Spleen (tissue), 11 donors: Measurements from ENCODE around the gene AP1M1. TPM values are rescaled to one million over a fixed set of nuclear protein-coding genes. Genes with fewer than 3 reads are reported as not detected.

Experiments used
- DNase-seq: peaks from one replicate; pipeline ENCODE4 v3.0.0-alpha.2; 2020
- H3K27ac ChIP-seq, 8 donors: fragments of 200-600 bp; sonication (generic) in 7 of 8; 1 replicate in 4 of 8; 2 replicates in 4 of 8; pipeline versions ENCODE4 v1.5.0 to v1.8.0; 2016 to 2021; ENCODE audit warnings: inconsistent platforms in 4 of 8, mild to moderate bottlenecking in 4 of 8, moderate library complexity in 1 of 8
- H3K27me3 ChIP-seq, 7 donors: fragments of 200-600 bp; sonication (generic) in 6 of 7; replicated peaks in 1 of 7; 1 replicate in 4 of 7; 2 replicates in 3 of 7; pipeline versions ENCODE4 v1.5.0 to v1.8.0; 2016 to 2021; ENCODE audit warnings: inconsistent platforms in 3 of 7, mild to moderate bottlenecking in 1 of 7
- H3K36me3 ChIP-seq, 6 donors: fragments of 200-600 bp; sonication (generic) in 5 of 6; 1 replicate in 4 of 6; 2 replicates in 2 of 6; pipeline versions ENCODE4 v1.5.0 to v1.8.0; 2016 to 2021; ENCODE audit warnings: inconsistent platforms in 2 of 6
- H3K4me1 ChIP-seq, 6 donors: fragments of 200-600 bp; sonication (generic) in 5 of 6; 1 replicate in 3 of 6; 2 replicates in 3 of 6; pipeline versions ENCODE4 v1.5.0 to v1.8.0; 2016 to 2021; ENCODE audit warnings: inconsistent platforms in 3 of 6
- H3K4me3 ChIP-seq, 8 donors: fragments of 200-600 bp; sonication (generic) in 7 of 8; 1 replicate in 4 of 8; 2 replicates in 4 of 8; pipeline versions ENCODE4 v1.5.0 to v1.8.0; 2016 to 2021; ENCODE audit warnings: inconsistent platforms in 4 of 8, mild to moderate bottlenecking in 4 of 8, moderate library complexity in 2 of 8
- H3K9me3 ChIP-seq, 8 donors: fragments of 200-600 bp; sonication (generic) in 7 of 8; 1 replicate in 4 of 8; 2 replicates in 4 of 8; pipeline versions ENCODE4 v1.5.0 to v1.8.0; 2016 to 2021; ENCODE audit warnings: inconsistent platforms in 4 of 8
- POLR2A ChIP-seq, 3 donors: fragments of 450-650 bp; IDR thresholded peaks; one replicate each; pipeline ENCODE4 v1.5.1; 2017; ENCODE audit warnings: antibody characterized with exemption in 3 of 3, mild to moderate bottlenecking in 1 of 3
- POLR2AphosphoS5 ChIP-seq, 3 donors: sonication (generic); formaldehyde crosslinking; IDR thresholded peaks; one replicate each; pipeline ENCODE4 v1.5.1; 2017; ENCODE audit warnings: antibody characterized with exemption in 3 of 3
- WGBS, 5 donors: extraction: QIAGEN DNeasy Blood & Tissue Kit in 3 of 5; methylation state at CpG; one replicate each; pipeline versions ENCODE4 v1.1.5 to v1.1.7; 2013 to 2018; 5-methylcytosine and 5-hydroxymethylcytosine counted together
- intact Hi-C: fragments of 100-400 bp; cut with DNase I; formaldehyde crosslinking; loops from one replicate; pipeline ENCODE4 v1.15.0; 2023; ENCODE audit warnings: low total_unique reads
- polyA plus RNA-seq, 3 donors: library from polyadenylated mRNA; stranded (reverse); fragments of 200-250 nt; gene quantifications; one replicate each; pipeline ENCODE4 v1.2.1, GENCODE V29; 2013
- total RNA-seq, 7 donors: library from RNA; depleted of rRNA in 3 of 7; stranded (reverse); fragments of >200 nt in 3 of 7; fragmentation: NEBNext Ultra II Directional in 4 of 7; extraction: Animal tissue kit (Norgen Biotek cat#: 25700) in 4 of 7; gene quantifications; one replicate each; pipeline versions ENCODE4 v1.1.0 to v1.2.1, GENCODE V29; 2016 to 2021
- TF ChIP-seq, protein P1 (sequence below), 11 experiments: fragments of 200-600 bp in 7 of 11; fragments of 450-650 bp in 4 of 11; sonication (generic) in 4 of 11; IDR thresholded peaks in 8 of 11; conservative IDR thresholded peaks in 3 of 11; 1 replicate in 7 of 11; 2 replicates in 4 of 11; pipeline versions ENCODE4 v1.4.0 to v1.8.0; 2016 to 2021; ENCODE audit warnings: antibody characterized with exemption in 11 of 11, inconsistent platforms in 4 of 11, mild to moderate bottlenecking in 1 of 11
- donor health status: healthy with polysubstance abuse.
- donor health status: DM: no; HTN: no; CAD: no; lungs with moderate emphysema.
- donor health status: DM: no; HTN: no; CAD: no.
- donor health status: Bipolar disorder and iron deficiency.
- donor health status: healthy.
- donor health status: DM: no; HTN: no; CAD: no.
- donor health status: DM: yes; HTN: yes; CAD: no.

Gene AP1M1
- total and polyA plus RNA-seq, 10 donors, result 27.9 to 82.8 (median 60.5) TPM

DNA sequence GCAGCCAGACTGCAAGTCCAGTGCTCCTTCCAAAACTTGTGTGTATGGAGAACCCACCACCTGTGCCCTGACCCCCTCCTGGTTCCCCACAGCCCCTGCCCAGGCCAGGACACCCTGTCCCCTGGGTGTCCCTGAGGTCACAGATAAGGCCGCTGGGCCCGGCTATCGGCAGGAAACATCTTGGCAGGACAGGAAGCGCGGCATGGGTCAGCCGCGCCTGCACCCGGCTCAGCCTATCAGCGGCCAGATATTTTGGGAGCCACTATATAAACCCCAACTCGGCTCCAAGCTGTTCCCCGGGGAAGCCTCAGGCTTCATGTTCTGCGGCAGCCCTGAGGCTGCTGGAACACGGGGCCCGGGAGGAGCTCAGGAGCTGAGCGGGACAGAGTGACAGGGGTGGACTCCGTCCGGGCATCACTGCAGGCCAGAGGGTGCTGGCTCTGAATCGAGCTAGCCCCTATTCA lies 60.8 kb downstream of the AP1M1 start:
- Histone ChIP-seq H3K27me3 (no peaks in the 10 kb centered on the region), H3K9me3 (no peaks in the 10 kb centered on the region), H3K4me1 (peaks cover 48 to 95% (median 77%) of the 10 kb centered on the region in 6 donors), H3K4me3 (peak overlapping the region in 2 of 8 donors; percentile 9 to 23), H3K36me3 (no peaks in the 10 kb centered on the region), H3K27ac (peak overlapping the region; percentile 58 to 88 (median 83))
- TF ChIP-seq POLR2A (IDR thresholded peaks at IDR 0.05), result no peak
- TF ChIP-seq, protein P1, sequence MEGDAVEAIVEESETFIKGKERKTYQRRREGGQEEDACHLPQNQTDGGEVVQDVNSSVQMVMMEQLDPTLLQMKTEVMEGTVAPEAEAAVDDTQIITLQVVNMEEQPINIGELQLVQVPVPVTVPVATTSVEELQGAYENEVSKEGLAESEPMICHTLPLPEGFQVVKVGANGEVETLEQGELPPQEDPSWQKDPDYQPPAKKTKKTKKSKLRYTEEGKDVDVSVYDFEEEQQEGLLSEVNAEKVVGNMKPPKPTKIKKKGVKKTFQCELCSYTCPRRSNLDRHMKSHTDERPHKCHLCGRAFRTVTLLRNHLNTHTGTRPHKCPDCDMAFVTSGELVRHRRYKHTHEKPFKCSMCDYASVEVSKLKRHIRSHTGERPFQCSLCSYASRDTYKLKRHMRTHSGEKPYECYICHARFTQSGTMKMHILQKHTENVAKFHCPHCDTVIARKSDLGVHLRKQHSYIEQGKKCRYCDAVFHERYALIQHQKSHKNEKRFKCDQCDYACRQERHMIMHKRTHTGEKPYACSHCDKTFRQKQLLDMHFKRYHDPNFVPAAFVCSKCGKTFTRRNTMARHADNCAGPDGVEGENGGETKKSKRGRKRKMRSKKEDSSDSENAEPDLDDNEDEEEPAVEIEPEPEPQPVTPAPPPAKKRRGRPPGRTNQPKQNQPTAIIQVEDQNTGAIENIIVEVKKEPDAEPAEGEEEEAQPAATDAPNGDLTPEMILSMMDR (IDR thresholded peaks at IDR 0.05 in 8 of 11, conservative IDR thresholded peaks at IDR 0.05 in 3 of 11), result no peak
- peak; percentile 94 to 96 (median 95) for TF ChIP-seq POLR2AphosphoS5 (IDR thresholded peaks at IDR 0.05)
- DNase-seq, result peak; percentile 87
- intact Hi-C loops, result no loop called here
- WGBS, 5 donors, result 17 to 33% (median 22%) methylated on average over 11 to 18 of the region's 18 CpGs

DNA sequence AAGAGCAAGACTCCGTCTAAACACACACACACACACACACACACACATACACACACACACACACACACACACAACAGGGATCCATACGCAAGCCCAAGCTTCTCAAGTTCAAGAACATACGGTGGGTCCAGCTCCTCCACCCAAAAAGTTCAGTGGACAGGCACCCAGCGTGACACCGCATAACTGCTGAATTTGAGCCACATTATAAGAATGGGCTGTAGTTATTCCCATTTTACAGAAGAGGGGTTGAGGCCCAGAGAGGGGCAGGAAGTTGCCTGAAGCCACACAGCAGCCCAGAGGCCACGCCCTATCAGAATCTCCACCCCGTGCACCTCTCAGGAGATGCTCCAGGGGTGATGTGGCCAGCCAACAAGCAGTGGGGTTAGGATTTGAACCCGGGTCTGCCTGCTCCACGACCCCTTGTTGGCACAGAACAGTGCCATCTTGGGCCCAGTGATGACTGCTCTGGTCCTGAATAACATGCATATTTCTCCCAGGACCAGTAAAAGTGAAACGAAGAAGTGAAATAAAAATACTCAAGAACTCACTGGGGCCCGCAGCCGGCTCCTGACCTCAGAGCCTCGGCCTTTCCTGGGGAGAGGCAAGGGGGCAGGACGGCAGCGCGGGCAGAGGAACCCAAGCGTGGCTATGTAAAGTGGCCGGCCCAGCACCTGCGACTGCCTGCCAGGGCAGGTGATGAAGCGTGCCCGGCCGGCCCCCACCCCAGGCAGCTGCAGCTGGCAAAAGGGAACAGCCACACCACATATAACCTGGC lies 61.9 kb downstream of the AP1M1 start:
- 40 to 51% (median 47%) methylated on average over 18 to 22 of the region's 22 CpGs for WGBS, 5 donors
- intact Hi-C loops, result no loop called here
- Histone ChIP-seq H3K27ac (peak overlapping the region; percentile 6 to 88 (median 83)), H3K9me3 (no peaks in the 10 kb centered on the region), H3K27me3 (no peaks in the 10 kb centered on the region), H3K4me3 (peak overlapping the region in 1 of 8 donors; percentile 21), H3K4me1 (peaks cover 48 to 95% (median 76%) of the 10 kb centered on the region in 6 donors), H3K36me3 (no peaks in the 10 kb centered on the region)
- DNase-seq, result peak; percentile 95
- TF ChIP-seq POLR2A (IDR thresholded peaks at IDR 0.05) (no peak), POLR2AphosphoS5 (IDR thresholded peaks at IDR 0.05) (peak; percentile 77 to 89 (median 86))
- TF ChIP-seq, protein P1 (IDR thresholded peaks at IDR 0.05 in 8 of 11, conservative IDR thresholded peaks at IDR 0.05 in 3 of 11), result no peak

DNA sequence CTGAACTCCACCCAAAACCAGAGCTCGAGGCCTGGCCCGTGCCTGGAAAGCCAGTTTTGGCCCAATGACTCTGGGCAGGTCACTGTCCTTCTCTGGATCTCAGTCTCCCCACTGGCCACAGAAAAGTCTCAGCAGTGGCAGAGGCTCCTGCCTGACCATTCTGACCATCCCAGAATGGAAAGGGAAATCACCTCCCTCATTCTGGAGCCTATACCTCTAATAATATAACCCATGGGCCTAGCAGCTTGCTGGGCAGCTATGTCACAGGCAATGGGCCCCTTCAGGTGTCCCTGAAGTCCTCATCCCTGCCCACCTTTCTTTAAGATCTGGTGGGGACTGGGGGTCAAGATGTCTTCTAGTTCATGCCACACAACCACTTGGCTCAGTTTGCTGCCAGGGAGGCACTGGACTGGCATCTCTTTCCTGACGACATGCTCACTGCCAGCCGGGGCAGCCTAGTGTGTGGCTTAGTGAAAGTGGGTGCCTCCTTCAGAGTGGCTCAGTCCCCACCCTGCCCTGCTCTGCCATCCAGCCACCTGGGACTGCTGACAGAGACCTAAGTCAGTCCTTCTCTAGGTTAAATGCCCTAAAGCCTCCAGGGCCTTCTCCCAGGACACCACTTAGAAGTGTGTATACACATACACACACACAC lies 62.6 kb downstream of the AP1M1 start:
- TF ChIP-seq, protein P1 (IDR thresholded peaks at IDR 0.05 in 8 of 11, conservative IDR thresholded peaks at IDR 0.05 in 3 of 11), result no peak
- no peak for TF ChIP-seq POLR2A (IDR thresholded peaks at IDR 0.05)
- intact Hi-C loops, result no loop called here
- H3K4me1 ChIP-seq, result peaks cover 48 to 95% (median 74%) of the 10 kb centered on the region in 6 donors
- no peak for DNase-seq
- H3K36me3 ChIP-seq, result no peaks in the 10 kb centered on the region
- no peaks in the 10 kb centered on the region for H3K27me3 ChIP-seq
- 64 to 79% (median 72%) methylated on average over 4 of the region's 4 CpGs for WGBS, 5 donors
- no peaks in the 10 kb centered on the region for H3K9me3 ChIP-seq
- H3K4me3 ChIP-seq, result no peak overlapping the region
- peak overlapping the region; percentile 6 to 88 (median 78) for H3K27ac ChIP-seq

DNA sequence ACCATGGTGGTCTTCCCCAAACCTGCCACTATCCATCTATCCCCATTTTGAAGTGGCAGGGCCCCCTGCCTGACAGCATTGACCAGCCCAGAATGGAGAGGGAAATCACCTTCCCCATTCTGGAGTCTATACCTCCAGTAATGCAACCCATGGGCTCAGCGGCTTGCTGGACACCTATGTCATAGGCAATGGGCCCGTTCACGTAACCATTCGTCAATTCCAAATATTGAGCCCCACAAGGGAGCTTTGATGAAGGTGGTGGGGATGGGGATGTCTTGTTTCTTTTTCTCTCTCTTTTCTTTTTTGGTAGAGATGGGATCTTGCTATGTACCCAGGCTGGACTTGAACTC lies 63.1 kb downstream of the AP1M1 start:
- Histone ChIP-seq H3K4me3 (no peak overlapping the region), H3K9me3 (no peaks in the 10 kb centered on the region), H3K4me1 (peaks cover 48 to 92% (median 74%) of the 10 kb centered on the region in 6 donors), H3K27me3 (no peaks in the 10 kb centered on the region), H3K36me3 (no peaks in the 10 kb centered on the region), H3K27ac (peak overlapping the region in 5 of 8 donors; percentile 27 to 88 (median 84))
- WGBS, 5 donors, result 86 to 98% (median 97%) methylated on average over 4 of the region's 4 CpGs
- intact Hi-C loops, result no loop called here
- DNase-seq, result no peak
- TF ChIP-seq POLR2AphosphoS5 (IDR thresholded peaks at IDR 0.05), result no peak
- TF ChIP-seq, protein P1 (IDR thresholded peaks at IDR 0.05 in 8 of 11, conservative IDR thresholded peaks at IDR 0.05 in 3 of 11), result no peak
- TF ChIP-seq POLR2A (IDR thresholded peaks at IDR 0.05), result no peak
